Measurements from ENCODE around the gene MYO5A.
A peak's percentile ranks its signal among the peaks of the same experiment; 100 is the strongest.

Gene MYO5A

GRCh38 chr15:52281085-52282035, 247.3 kb downstream of the MYO5A start:
- no peak for DNase-seq

GRCh38 chr15:52280326-52281084, 248.2 kb downstream of the MYO5A start:
- no peak for DNase-seq

DNA sequence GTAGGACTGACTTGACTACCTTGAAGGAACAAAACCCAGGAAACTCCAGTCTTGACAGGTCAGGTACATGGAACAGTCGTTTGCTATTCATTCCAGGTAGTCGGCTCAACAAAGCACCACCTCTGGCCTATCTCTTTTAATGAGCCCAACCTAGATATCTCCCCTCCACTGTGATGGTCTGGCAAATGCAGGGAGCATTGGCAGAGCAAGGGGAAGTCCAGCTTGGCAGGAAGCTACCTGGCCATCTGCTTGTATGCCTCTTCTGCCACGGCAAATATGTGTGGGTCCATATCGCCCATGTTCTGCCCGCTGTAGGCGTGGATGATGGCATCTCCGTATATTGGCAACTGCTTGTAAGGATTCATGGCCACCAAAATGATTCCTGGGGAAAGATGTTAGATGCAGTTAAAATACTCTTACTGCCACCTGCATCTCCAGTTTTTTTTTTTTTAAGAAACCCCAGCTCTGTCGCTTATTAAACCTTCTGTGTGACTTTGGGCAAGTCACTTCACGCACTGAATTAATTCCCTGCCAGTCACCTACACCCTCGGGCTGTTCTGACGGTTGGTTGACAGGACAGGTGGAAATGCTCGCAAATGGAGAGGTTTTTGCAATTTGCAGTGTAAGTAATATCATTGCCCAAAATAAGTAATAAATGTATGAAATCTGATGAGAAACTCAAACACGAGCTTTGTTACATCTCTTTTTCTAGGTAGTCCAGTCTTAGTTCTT, 249.9 kb downstream of the MYO5A start:
- no peak for DNase-seq

GRCh38 chr15:52278135-52278534, 250.5 kb downstream of the MYO5A start:
- no peak for DNase-seq

- no peak for DNase-seq
Measured at GRCh38 chr15:52277575-52277974, 251.1 kb downstream of the MYO5A start.

DNA sequence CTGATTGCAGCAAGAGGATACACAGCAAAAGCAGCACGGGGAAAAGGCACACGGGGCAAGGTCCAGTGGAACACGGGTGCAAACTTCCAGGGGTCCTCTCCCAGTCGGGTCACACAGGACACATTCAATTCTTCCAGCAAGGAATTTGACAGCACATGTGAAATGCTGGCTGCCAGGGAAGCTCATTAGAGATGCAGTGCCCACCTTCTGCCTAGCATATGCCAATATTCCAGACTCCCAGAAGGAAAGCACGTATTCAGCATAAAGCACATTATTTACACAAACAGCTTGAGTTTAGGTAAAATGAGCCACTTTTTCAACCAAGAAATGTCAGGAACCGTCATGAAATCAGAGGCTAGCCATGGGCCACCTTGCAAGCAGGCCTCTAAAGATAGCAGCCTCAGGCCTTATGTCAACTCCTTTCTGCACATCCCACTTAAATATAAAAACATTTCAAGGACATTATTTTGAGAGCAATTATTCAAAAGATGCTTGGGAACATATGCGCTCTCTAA, 252.4 kb downstream of the MYO5A start:
- DNase-seq, result no peak

- DNase-seq, result no peak
Measured at GRCh38 chr15:52263563-52264282, 265.0 kb downstream of the MYO5A start.

DNA sequence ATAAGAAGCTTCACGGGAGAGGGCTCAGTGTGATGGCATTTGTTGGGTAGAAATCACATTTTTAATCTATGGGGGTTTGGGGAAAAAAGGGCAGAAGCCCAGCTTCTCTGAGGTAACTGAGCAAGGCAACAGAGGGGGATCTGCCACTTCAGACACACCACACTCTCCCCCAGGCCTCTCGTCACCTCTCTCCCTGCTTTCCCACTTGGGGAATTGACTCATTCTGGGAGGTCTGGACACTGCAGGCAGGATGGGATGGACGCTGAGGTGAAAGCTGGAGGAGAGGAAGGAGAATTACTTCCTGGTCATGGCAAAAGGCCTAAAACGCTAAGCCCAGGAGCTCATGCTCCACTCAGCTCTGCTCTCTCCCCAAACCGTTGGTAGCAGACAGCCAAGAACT, 266.3 kb downstream of the MYO5A start:
- DNase-seq, result no peak

DNA sequence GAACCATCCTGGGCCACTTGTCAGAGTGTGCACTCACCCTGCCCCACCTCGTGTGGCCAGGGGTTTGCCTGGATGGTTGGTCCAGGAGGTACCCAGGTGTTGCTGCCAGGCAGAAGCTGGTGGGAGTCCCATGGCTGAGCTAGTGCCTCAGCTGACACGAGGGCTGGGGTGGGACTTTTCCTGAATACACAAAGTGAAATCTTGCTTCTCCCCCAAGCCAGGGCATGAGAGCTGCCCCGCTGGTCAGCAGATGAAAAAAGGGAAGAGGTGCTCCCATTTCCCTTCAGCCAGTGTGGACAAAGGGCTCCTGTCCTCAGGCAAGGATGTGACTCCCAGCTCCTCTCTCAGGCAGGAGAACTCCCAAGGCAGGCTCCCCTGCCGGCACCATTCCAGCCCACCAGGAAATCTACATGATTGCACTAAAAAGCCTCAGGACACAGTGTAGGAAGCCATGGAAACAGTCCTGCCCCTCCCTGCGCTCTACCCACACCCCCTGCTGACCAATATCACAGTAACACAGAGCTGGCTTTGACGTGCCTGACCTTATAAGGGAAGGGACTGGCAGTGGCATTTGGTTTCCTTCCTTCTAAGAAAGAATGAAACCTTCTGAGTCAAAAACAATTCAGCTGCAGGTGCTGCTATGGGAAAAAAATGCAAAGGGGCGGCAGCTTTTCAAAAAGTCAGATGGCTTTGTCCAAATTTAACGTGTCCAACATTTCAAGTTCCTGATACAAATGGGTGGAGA, 267.0 kb downstream of the MYO5A start:
- DNase-seq, result peak; percentile 44

DNA sequence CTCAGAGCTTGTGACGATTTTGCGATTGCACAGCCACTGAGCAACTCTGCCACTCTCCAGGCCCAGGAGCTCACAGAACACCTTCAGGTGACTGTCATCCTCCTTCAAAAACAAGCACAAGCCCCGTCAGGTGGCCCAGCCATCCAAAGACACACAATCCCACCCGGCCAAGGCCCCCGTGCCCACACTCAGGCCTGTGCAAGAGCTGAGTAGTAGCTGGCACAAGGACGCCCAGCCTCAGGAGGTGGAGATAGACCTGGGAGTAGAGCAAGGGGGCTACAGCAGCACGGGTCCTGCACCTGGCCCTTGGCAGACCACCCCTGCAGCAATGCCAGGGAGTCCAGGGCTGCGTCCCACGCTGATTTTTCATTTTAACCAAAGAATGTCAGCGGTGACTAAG, 267.7 kb downstream of the MYO5A start:
- no peak for DNase-seq

GRCh38 chr15:52259503-52259902, 269.2 kb downstream of the MYO5A start:
- DNase-seq, result no peak

GRCh38 chr15:52258461-52258860, 270.2 kb downstream of the MYO5A start:
- DNase-seq, result no peak

DNA sequence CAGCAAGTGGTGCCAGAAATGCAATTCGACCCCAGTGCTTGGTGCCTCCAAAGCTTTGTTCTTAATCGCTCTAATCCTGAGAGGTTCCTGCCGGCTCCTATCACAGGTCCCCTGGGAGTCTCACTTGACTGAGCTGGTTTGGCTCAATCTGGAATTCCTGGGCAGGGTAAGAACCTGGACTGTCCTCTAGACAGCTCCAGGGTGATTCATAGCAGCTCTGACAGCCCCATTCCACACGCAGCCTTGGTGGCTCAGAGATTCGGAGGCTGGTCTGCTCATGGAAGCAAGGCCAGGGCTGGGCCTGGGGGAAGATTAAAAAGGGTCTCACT, 271.0 kb downstream of the MYO5A start:
- no peak for DNase-seq

Data from CD4-positive, alpha-beta T cell treated with Interleukin-6 for 4 hours (primary cell).